Astrocyte (in vitro differentiated cells and primary cell): ENCODE results near the gene C17orf100.

ENCODE experiments used
- CTCF ChIP-seq: IDR thresholded peaks from 2 replicates; pipeline ENCODE4 v1.5.1; 2011; ENCODE audit warnings: low read depth, mild to moderate bottlenecking, inconsistent platforms, low read length, moderate library complexity; ENCODE audit not compliant: insufficient read depth
- EZH2 ChIP-seq: IDR thresholded peaks from 2 replicates; pipeline ENCODE4 v1.6.1; 2012; ENCODE audit warnings: mild to moderate bottlenecking, low read length, inconsistent platforms; ENCODE audit not compliant: insufficient read depth

- TF ChIP-seq CTCF (no peak), EZH2 (no peak)
Observed at GRCh38 chr17:6636105-6636504, 15.5 kb upstream of the C17orf100 start.
